Vagina (tissue), 2 donors: ENCODE data around the gene TMEM179.

Experiments used
- CTCF ChIP-seq, 3 experiments: fragments of 450-650 bp in 2 of 3; fragments of 200-600 bp in 1 of 3; sonication (generic) in 1 of 3; IDR thresholded peaks; one replicate each; pipeline ENCODE4 v1.5.1; 2017 to 2019; ENCODE audit warnings: antibody characterized with exemption in 3 of 3, mild to moderate bottlenecking in 2 of 3, moderate library complexity in 2 of 3
- POLR2A ChIP-seq, 2 donors: fragments of 450-650 bp; IDR thresholded peaks; one replicate each; pipeline ENCODE4 v1.6.1; 2017; ENCODE audit warnings: antibody characterized with exemption in 2 of 2, mild to moderate bottlenecking in 2 of 2, moderate library complexity in 2 of 2
- POLR2AphosphoS5 ChIP-seq, 2 donors: sonication (generic); formaldehyde crosslinking; IDR thresholded peaks; one replicate each; pipeline ENCODE4 v1.9.0; 2017; ENCODE audit warnings: antibody characterized with exemption in 2 of 2, mild to moderate bottlenecking in 2 of 2, low read depth in 1 of 2; ENCODE audit not compliant: insufficient read depth in 1 of 2

- TF ChIP-seq CTCF (IDR thresholded peaks at IDR 0.05) (no peak), POLR2A (IDR thresholded peaks at IDR 0.05) (no peak), POLR2AphosphoS5 (IDR thresholded peaks at IDR 0.05; ENCODE audit: insufficient read depth in 1 of 2, low read depth in 1 of 2) (no peak)
These were observed 25.1 kb downstream of the TMEM179 start, which contains the start of gene C14orf180 for GRCh38 chr14:104579507-104579906.
